HepG2 (cell line): ENCODE results near the gene GHRL. TPM values are rescaled to one million over a fixed set of nuclear protein-coding genes. Genes with fewer than 3 reads are reported as not detected.

Experiments used
- ATAC-seq: fragments of 200-7000 bp; cut with Tn5 transposase; 3 replicates; pipeline ENCODE4 v1.9.1; 2020; ENCODE audit warnings: mild to moderate bottlenecking, moderate library complexity
- Bru-seq: library from RNA; stranded (reverse); fragments of 400-500 nt; gene quantifications from one replicate; lab custom pipeline; 2021; lab: Mats Ljungman, UMichigan
- BruChase-seq, 2 experiments: library from RNA; stranded (reverse); fragments of 400-500 nt; gene quantifications; one replicate each; lab custom pipeline; 2021; lab: Mats Ljungman, UMichigan
- BruUV-seq: library from RNA; stranded (reverse); fragments of 400-500 nt; replicated peaks from 2 replicates; lab custom pipeline; 2021; lab: Mats Ljungman, UMichigan
- CTCF ChIA-PET: fragments of 300-600 bp; formaldehyde crosslinking; extraction: SDS; loops from one replicate; lab custom pipeline; 2021; ENCODE audit warnings: low total read pairs, inconsistent platforms, low intra/inter-chr PET ratio; lab: Yijun Ruan, JAX
- POLR2A ChIA-PET: fragments of 350-600 bp; sonication (Branson Sonifier 250); formaldehyde crosslinking; loops from one replicate; lab custom pipeline; 2020; ENCODE audit warnings: antibody characterized with exemption, inconsistent platforms; lab: Yijun Ruan, JAX
- DNase-seq: peaks from one replicate; pipeline ENCODE4 v3.0.0-alpha.2; 2015; ENCODE audit warnings: low spot score
- FAIRE-seq: peaks from 3 replicates; lab custom pipeline; 2011; peaks lifted over from hg19 to GRCh38; lab: Jason Lieb, UNC
- H2AFZ ChIP-seq: one replicate; pipeline ENCODE4 v1.6.1; 2011; ENCODE audit warnings: low read length, inconsistent platforms
- H3K27ac ChIP-seq: fragments of 300-600 bp; 3 replicates; pipeline ENCODE4 v1.8.0; 2011; ENCODE audit warnings: mixed run types, mild to moderate bottlenecking, mixed read lengths, low read length, inconsistent platforms; ENCODE audit not compliant: insufficient read depth; ENCODE audit errors: extremely low read length
- H3K27me3 ChIP-seq, 2 experiments: fragments of 200-600 bp in 1 of 2; 2 replicates in 1 of 2; 3 replicates in 1 of 2; pipeline versions ENCODE4 v1.6.0 to v1.8.0; 2011; ENCODE audit warnings: low read length in 2 of 2, mild to moderate bottlenecking in 2 of 2, moderate library complexity in 2 of 2, inconsistent platforms in 1 of 2; ENCODE audit not compliant: insufficient read depth in 2 of 2, control insufficient read depth in 1 of 2
- H3K36me3 ChIP-seq, 2 experiments: fragments of 200-600 bp in 1 of 2; replicated peaks in 1 of 2; 2 replicates in 1 of 2; 3 replicates in 1 of 2; pipeline versions ENCODE4 v1.5.1 to v1.8.0; 2011; ENCODE audit warnings: low read length in 2 of 2, inconsistent platforms in 1 of 2; ENCODE audit not compliant: insufficient read depth in 2 of 2, control insufficient read depth in 1 of 2
- H3K4me1 ChIP-seq: 2 replicates; pipeline ENCODE4 v1.5.1; 2012; ENCODE audit warnings: low read length, inconsistent platforms; ENCODE audit not compliant: insufficient read depth
- H3K4me2 ChIP-seq: 2 replicates; pipeline ENCODE4 v1.6.0; 2011; ENCODE audit warnings: low read depth, low read length, inconsistent platforms
- H3K4me3 ChIP-seq, 3 experiments: fragments of 200-600 bp in 1 of 3; sonication (generic), shearing (Covaris generic) in 1 of 3; replicated peaks in 1 of 3; 2 replicates each; pipeline ENCODE4 v1.5.1; 2011 to 2016; ENCODE audit warnings: low read length in 3 of 3, inconsistent platforms in 2 of 3, low read depth in 2 of 3, mild to moderate bottlenecking in 2 of 3, control low read depth in 1 of 3, mixed read lengths in 1 of 3; ENCODE audit not compliant: insufficient read depth in 1 of 3
- H3K79me2 ChIP-seq: one replicate; pipeline ENCODE4 v1.6.1; 2011; ENCODE audit warnings: low read length, inconsistent platforms; ENCODE audit not compliant: insufficient read depth
- H3K9ac ChIP-seq: 2 replicates; pipeline ENCODE4 v1.6.0; 2011; ENCODE audit warnings: mild to moderate bottlenecking, low read depth, low read length, inconsistent platforms; ENCODE audit not compliant: insufficient read depth
- H3K9me3 ChIP-seq: 2 replicates; pipeline ENCODE4 v1.5.1; 2012; ENCODE audit warnings: mild to moderate bottlenecking, low read length
- H4K20me1 ChIP-seq: 2 replicates; pipeline ENCODE4 v1.6.0; 2011; ENCODE audit warnings: inconsistent platforms, mild to moderate bottlenecking, low read length, moderate library complexity; ENCODE audit not compliant: insufficient read depth
- AGO1 ChIP-seq: fragments of 200-400 bp; formaldehyde crosslinking; IDR thresholded peaks from 2 replicates; pipeline ENCODE4 v1.6.1; 2017; ENCODE audit warnings: mild to moderate bottlenecking, low read depth, low read length, moderate library complexity; ENCODE audit not compliant: poor library complexity, severe bottlenecking
- ARID2 ChIP-seq: sonication (generic); formaldehyde crosslinking; IDR thresholded peaks from 2 replicates; pipeline ENCODE4 v1.8.1; 2022; ENCODE audit warnings: mild to moderate bottlenecking, missing genetic modification reagents, borderline replicate concordance
- FIP1L1 ChIP-seq: fragments of 200-400 bp; formaldehyde crosslinking; IDR thresholded peaks from 2 replicates; pipeline ENCODE4 v1.6.1; 2018; ENCODE audit warnings: low read depth, mild to moderate bottlenecking, low read length, moderate library complexity, borderline replicate concordance; ENCODE audit not compliant: insufficient read depth
- FLYWCH1 ChIP-seq: sonication (generic); formaldehyde crosslinking; IDR thresholded peaks from 2 replicates; pipeline ENCODE4 v1.8.1; 2023; ENCODE audit warnings: mild to moderate bottlenecking, missing genetic modification reagents
- PCBP1 ChIP-seq: fragments of 200-400 bp; formaldehyde crosslinking; IDR thresholded peaks from 2 replicates; pipeline ENCODE4 v1.6.1; 2017; ENCODE audit warnings: mild to moderate bottlenecking, low read depth, low read length, borderline replicate concordance
- POLR2AphosphoS2 ChIP-seq: IDR thresholded peaks from 2 replicates; pipeline ENCODE4 v1.6.1; 2011; ENCODE audit warnings: low read depth, low read length, improper control_type of control experiment
- RCOR2 ChIP-seq: IDR thresholded peaks from 2 replicates; pipeline ENCODE4 v1.6.1; 2016; ENCODE audit warnings: missing biosample characterization, missing genetic modification reagents
- SKI ChIP-seq: fragments of 450-650 bp; IDR thresholded peaks from one replicate; pipeline ENCODE4 v1.6.1; 2018; ENCODE audit warnings: mild to moderate bottlenecking; ENCODE audit not compliant: partially characterized antibody
- SOX13 ChIP-seq, 3 experiments: fragments of 450-650 bp in 1 of 3; sonication (generic) in 1 of 3; formaldehyde crosslinking in 1 of 3; IDR thresholded peaks in 2 of 3; conservative IDR thresholded peaks in 1 of 3; 2 replicates each; pipeline versions ENCODE4 v1.5.0 to v1.6.1; 2016 to 2020; ENCODE audit warnings: antibody characterized with exemption in 1 of 3, mild to moderate bottlenecking in 1 of 3, missing compliant biosample characterization in 1 of 3, missing genetic modification reagents in 1 of 3, moderate library complexity in 1 of 3
- SRSF1 ChIP-seq: fragments of 200-400 bp; formaldehyde crosslinking; optimal IDR thresholded peaks from 2 replicates; pipeline ENCODE3; 2017; ENCODE audit warnings: mild to moderate bottlenecking, low read depth, low read length, moderate library complexity
- SRSF9 ChIP-seq: fragments of 200-400 bp; formaldehyde crosslinking; IDR thresholded peaks from 2 replicates; pipeline ENCODE4 v1.6.1; 2018; ENCODE audit warnings: borderline replicate concordance, mild to moderate bottlenecking, low read depth, low read length; ENCODE audit not compliant: insufficient read depth, poor library complexity, severe bottlenecking
- ZNF34 ChIP-seq: sonication (generic); formaldehyde crosslinking; IDR thresholded peaks from 2 replicates; pipeline ENCODE4 v1.4.0; 2020; ENCODE audit warnings: mild to moderate bottlenecking, missing genetic modification reagents, borderline replicate concordance
- WGBS: methylation state at CpG from one replicate; pipeline ENCODE4 v1.1.6; 2017; ENCODE audit warnings: low lambda C conversion rate; 5-methylcytosine and 5-hydroxymethylcytosine counted together
- in situ Hi-C: cut with HindIII; loops from 2 replicates; pipeline ENCODE4 v1.10.0; 2017; ENCODE audit warnings: low pct_unique_long_range_greater_than_20kb; ENCODE audit not compliant: extremely low pct_ligation_motif_present
- intact Hi-C: fragments of 100-400 bp; cut with micrococcal nuclease; formaldehyde crosslinking; loops from one replicate; pipeline ENCODE4 v1.10.0; 2022; ENCODE audit not compliant: unreplicated experiment
- long read RNA-seq, 2 experiments: library from RNA in 1 of 2; library from polyadenylated mRNA in 1 of 2; stranded (forward) in 1 of 2; unstranded in 1 of 2; transcript quantifications; one replicate each; pipeline ENCODE4 v2.0.0, GENCODE V29; 2019 to 2022
- polyA minus RNA-seq, 3 experiments: library from RNA; depleted of rRNA, polyadenylated mRNA; stranded (reverse); fragments of >200 nt; gene quantifications; 2 replicates each; pipeline ENCODE4 v1.2.3, GENCODE V29; 2011; ENCODE audit warnings: low replicate concordance in 1 of 3
- polyA plus RNA-seq, 8 experiments: library from polyadenylated mRNA; depleted of rRNA in 3 of 8; stranded (reverse) in 7 of 8; unstranded in 1 of 8; fragments of >200 nt; fragmentation: Illumina TruSeq in 4 of 8; extraction: Trizol in 4 of 8; gene quantifications; 2 replicates each; pipeline versions ENCODE4 v1.2.1 to v1.2.3, GENCODE V29; 2011 to 2016; ENCODE audit warnings: low read depth in 4 of 8, missing spikeins in 1 of 8, mixed read lengths in 1 of 8; ENCODE audit not compliant: insufficient read depth in 1 of 8
- total RNA-seq, 5 experiments: library from RNA; depleted of rRNA; stranded (reverse); fragments of >200 nt; fragmentation: Illumina TruSeq; extraction: Trizol; gene quantifications; 2 replicates each; pipeline ENCODE4 v1.2.3, GENCODE V29; 2016; ENCODE audit warnings: low read depth in 1 of 5
- TF ChIP-seq, protein P1 (sequence below): sonication (generic); formaldehyde crosslinking; IDR thresholded peaks from 2 replicates; pipeline ENCODE4 v1.4.0; 2020; ENCODE audit warnings: missing genetic modification reagents, borderline replicate concordance

Gene GHRL, protein sequence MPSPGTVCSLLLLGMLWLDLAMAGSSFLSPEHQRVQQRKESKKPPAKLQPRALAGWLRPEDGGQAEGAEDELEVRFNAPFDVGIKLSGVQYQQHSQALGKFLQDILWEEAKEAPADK
- total RNA-seq (2016; rRNA removed; fragmentation: Illumina TruSeq; extraction: Trizol) = 0.09 TPM in 1 of 2 replicates, not detected in the other
- 0.71 TPM in 1 of 2 replicates, not detected in the other for total RNA-seq (2016; cell fraction: cytosol; rRNA removed; fragmentation: Illumina TruSeq; extraction: Trizol; ENCODE audit: low read depth)
- 0.22 TPM in 1 of 2 replicates, not detected in the other for total RNA-seq (2016; cell fraction: insoluble cytoplasmic fraction; rRNA removed; fragmentation: Illumina TruSeq; extraction: Trizol)
- total RNA-seq (2016; cell fraction: membrane; rRNA removed; fragmentation: Illumina TruSeq; extraction: Trizol) = not detected in 2 replicates
- not detected in 2 replicates for total RNA-seq (2016; cell fraction: nucleus; rRNA removed; fragmentation: Illumina TruSeq; extraction: Trizol)
- polyA plus RNA-seq (2011; rRNA removed) = not detected in 2 replicates
- not detected in 2 replicates for polyA plus RNA-seq (2011; cell fraction: cytosol; rRNA removed)
- 0.19 and 0.24 TPM in 2 replicates for polyA plus RNA-seq (2011; cell fraction: nucleus; rRNA removed)
- polyA plus RNA-seq (2012) = 0.59 TPM in 1 of 2 replicates, not detected in the other
- not detected in 2 replicates for polyA plus RNA-seq (2016; cell fraction: cytosol; fragmentation: Illumina TruSeq; extraction: Trizol; ENCODE audit: low read depth)
- polyA plus RNA-seq (2016; cell fraction: insoluble cytoplasmic fraction; fragmentation: Illumina TruSeq; extraction: Trizol; ENCODE audit: low read depth) = not detected in 2 replicates
- not detected in 2 replicates for polyA plus RNA-seq (2016; cell fraction: membrane; fragmentation: Illumina TruSeq; extraction: Trizol; ENCODE audit: low read depth)
- 0.80 and 2.1 TPM in 2 replicates for polyA plus RNA-seq (2016; cell fraction: nucleus; fragmentation: Illumina TruSeq; extraction: Trizol; ENCODE audit: insufficient read depth, low read depth)
- polyA minus RNA-seq (2011; rRNA and poly(A)+ RNA removed; ENCODE audit: low replicate concordance) = 0.21 TPM in 1 of 2 replicates, not detected in the other
- polyA minus RNA-seq (2011; cell fraction: cytosol; rRNA and poly(A)+ RNA removed) = not detected in 2 replicates
- 0.87 TPM in 1 of 2 replicates, not detected in the other for polyA minus RNA-seq (2011; cell fraction: nucleus; rRNA and poly(A)+ RNA removed)
- Bru-seq, nascent RNA = percentile 28 among the genes with signal in this experiment
- percentile 27 among the genes with signal in this experiment for BruChase-seq, experiment 1, labeled RNA remaining after a 6-hour chase
- BruChase-seq, experiment 2, labeled RNA remaining after a 2-hour chase = percentile 34 among the genes with signal in this experiment
- long read RNA-seq, experiment 1, partial matches to known transcripts = 0 of 1 reads
- long read RNA-seq, experiment 1, other reads (novel, unspliced or antisense) = 1 of 1 reads
- long read RNA-seq, experiment 2 = 0 reads

- Histone ChIP-seq H2AFZ (no peak within 1 kb of the TSS), H3K4me1 (peaks cover 52% of the 10 kb centered on the region), H3K27me3 (no peaks in the 10 kb centered on the region), H3K27ac (peak within 1 kb of the TSS; percentile 62), H4K20me1 (no peaks in the 10 kb centered on the region), H3K9me3 (no peaks in the 10 kb centered on the region), H3K79me2 (no peaks in the 10 kb centered on the region), H3K4me2 (peak within 1 kb of the TSS; percentile 67), H3K9ac (no peak within 1 kb of the TSS), H3K4me3 (peak within 1 kb of the TSS in 2 of 3 experiments; percentile 11 to 35; a peak in 1 of 6 replicates), H3K36me3 (peaks cover 6 to 9% of the 10 kb centered on the region in 2 experiments; a peak in 4 of 5 replicates)
- in situ Hi-C loops (no loop called here), intact Hi-C loops (no loop called here)
- ChIA-PET CTCF (no interaction called here), POLR2A (interaction anchor here (0.6 to 1.6 kb wide), 8 partner anchors 9 to 347 kb away, joined by 3 to 9 read pairs (median 4); partner anchors contain the start of genes SEC13 and TATDN2)
- FAIRE-seq (peak; percentile 42), DNase-seq (peak; percentile 79), ATAC-seq (peak; percentile 62)
- WGBS = 43% methylated on average over 12 of the region's 12 CpGs
- BruUV-seq = TSS peak; percentile 31
- TF ChIP-seq FIP1L1 (no peak), SRSF1 (no peak), AGO1 (no peak), RCOR2 (CRISPR knock-in tag) (peak; percentile 40; the same call in 1 of the 2 replicates), SRSF9 (no peak), SOX13 (IDR thresholded peaks at IDR 0.05) (no peak), SOX13 (CRISPR knock-in tag; conservative IDR thresholded peaks at IDR 0.05 in 1 of 2, IDR thresholded peaks at IDR 0.05 in 1 of 2) (peak in 1 of 2 experiments; percentile 78; a peak in 2 of 4 replicates), PCBP1 (no peak), SKI (no peak), FLYWCH1 (CRISPR knock-in tag) (no peak), ARID2 (no peak), POLR2AphosphoS2 (0 out of 2 replicates have a peak, but pooled peaks have one; percentile 49), ZNF34 (CRISPR knock-in tag) (no peak)
- TF ChIP-seq, protein P1, sequence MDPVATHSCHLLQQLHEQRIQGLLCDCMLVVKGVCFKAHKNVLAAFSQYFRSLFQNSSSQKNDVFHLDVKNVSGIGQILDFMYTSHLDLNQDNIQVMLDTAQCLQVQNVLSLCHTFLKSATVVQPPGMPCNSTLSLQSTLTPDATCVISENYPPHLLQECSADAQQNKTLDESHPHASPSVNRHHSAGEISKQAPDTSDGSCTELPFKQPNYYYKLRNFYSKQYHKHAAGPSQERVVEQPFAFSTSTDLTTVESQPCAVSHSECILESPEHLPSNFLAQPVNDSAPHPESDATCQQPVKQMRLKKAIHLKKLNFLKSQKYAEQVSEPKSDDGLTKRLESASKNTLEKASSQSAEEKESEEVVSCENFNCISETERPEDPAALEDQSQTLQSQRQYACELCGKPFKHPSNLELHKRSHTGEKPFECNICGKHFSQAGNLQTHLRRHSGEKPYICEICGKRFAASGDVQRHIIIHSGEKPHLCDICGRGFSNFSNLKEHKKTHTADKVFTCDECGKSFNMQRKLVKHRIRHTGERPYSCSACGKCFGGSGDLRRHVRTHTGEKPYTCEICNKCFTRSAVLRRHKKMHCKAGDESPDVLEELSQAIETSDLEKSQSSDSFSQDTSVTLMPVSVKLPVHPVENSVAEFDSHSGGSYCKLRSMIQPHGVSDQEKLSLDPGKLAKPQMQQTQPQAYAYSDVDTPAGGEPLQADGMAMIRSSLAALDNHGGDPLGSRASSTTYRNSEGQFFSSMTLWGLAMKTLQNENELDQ (CRISPR knock-in tag) = no peak
Observed at GRCh38 chr3:10292505-10293419, at the start of gene GHRL. TSS of gene GHRL (minus strand) at chr3:10292947. CDS start at chr3:10290180, 2,767 bp downstream.
